NCI-H748 treated with DMSO at 0.1 percent for 48 hours (cell line): ENCODE data around the gene TREX2.
"Not testable (repeated sequence)": the region's sequence is repeated elsewhere in the genome, so short reads cannot be mapped to it uniquely, and the experiment has no call there.

Experiments used
- DNase-seq: peaks from one replicate; lab custom pipeline; 2025; lab: John Stamatoyannopoulos, UW

The TREX2 gene

DNA sequence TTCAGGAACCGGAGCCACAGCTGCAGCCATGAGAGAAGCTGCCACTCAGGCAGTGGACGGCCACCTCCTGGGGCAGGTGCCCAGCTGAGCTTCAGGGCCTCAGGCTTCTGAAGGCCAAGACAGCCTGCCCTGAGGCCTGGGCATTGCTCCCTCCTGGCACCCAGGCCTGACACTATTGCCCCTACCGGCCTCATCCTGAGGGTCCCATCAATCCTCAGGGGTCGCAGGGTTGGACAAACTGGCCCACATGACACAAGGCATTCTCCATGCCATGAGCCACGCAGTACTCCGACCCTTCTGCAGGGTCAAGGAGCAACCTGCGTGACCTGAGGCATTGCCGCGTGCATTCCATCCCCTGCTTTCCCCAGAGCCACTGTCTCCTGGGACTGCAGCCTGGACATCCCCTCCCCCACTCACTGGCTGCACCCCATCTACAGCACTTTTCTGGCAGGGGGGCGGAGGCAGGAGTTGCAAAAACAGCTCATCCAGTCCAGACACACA is 37.6 kb downstream of the TREX2 start:
- no peak for DNase-seq

DNA sequence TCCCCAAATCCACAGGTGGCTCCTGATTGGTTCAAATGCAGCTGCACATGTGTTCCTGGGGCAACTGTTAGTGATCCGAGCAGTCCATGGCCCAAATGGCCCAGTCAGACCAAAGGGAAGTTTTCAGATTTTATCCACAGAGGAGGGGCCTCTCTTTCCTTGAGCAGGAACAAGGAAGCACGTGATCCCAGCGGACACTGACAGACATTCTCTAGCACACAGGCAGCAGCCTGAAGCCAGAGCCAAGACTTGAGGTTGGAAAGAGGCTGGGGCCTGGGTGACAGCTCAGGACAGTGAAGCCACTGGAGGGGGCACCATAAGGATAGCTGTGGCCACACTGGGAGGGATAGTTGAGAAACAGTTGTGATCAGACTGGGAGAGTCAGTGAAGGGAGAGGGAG is 38.1 kb downstream of the TREX2 start:
- no peak for DNase-seq

DNA sequence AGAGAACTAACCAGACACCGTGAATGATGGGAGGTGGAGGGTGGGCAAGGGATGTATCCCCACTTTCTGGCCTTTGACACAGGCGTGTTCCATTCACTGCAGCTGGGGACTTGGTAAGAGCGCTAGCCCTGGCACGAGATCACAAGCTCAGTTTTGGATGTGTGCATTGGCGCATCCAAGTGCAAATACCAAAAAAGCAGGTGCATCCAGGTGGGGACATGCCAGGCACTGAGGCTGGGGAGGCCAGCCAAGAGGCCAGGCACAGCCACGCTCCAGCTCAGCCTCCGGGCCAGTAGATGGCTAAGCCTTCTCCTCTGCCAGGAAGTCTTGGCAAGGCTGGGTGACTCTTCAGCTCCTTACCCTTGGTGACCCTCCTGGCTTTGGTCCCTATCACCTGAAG is 39.0 kb downstream of the TREX2 start:
- DNase-seq: no peak

DNA sequence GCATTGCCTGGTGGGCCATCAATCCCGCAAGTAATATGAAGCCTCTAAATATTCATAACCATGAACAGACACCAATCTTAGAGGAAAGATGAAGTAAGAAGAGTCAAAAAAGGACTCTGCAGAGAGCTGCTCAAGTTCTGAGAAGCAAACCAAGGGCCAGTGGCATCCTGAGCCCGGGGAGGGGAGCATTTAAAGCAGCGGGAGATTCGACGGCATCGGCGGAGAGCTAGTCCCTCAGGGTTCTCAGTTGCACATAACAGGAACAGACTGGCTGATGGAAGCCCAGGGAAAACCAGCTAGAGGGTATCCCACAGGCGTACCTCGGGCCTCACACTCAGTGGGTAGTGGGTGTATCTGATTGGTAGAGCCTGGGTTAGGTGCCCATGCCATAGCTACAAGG is 39.8 kb downstream of the TREX2 start:
- DNase-seq: no peak

DNA sequence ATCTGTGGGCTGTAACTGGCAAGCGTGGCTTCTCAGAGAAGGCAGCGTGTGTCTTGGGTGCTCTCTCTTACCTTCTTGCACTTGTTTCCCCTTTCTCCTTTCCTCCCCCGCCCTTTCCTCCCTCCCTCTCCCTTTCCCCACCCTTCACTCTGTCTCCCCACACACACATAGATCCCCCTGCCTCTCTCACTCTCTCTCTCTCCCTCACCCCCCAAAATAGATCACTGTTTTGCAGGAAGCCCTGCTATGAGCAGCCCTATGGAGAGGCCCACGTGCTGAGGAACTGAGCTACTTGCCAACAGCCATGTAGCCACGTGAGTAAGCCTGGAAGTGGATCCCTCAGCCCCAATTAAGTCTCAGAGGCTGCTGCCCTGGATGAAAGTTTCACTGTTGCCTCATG is 40.4 kb downstream of the TREX2 start:
- no peak for DNase-seq

DNA sequence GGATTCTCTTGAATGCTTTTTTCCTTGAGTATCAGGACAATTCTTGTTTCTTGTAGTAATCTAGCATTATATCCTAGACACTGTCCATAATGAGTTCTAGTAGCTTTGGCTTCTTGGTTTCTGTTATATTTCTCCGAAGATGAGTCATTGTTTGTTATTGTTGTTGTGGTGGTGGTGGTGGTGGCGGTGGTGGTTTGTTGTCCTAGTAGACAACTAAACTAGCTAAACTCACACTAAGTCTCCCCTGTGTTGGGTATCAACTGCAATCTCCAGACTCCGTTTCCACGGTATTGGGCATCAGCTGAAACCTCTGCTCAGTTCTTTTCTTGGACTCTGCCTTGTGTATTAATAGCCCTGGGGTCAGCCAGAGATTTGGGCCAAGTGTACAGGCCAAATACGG is 41.5 kb downstream of the TREX2 start:
- not testable (repeated sequence) for DNase-seq

DNA sequence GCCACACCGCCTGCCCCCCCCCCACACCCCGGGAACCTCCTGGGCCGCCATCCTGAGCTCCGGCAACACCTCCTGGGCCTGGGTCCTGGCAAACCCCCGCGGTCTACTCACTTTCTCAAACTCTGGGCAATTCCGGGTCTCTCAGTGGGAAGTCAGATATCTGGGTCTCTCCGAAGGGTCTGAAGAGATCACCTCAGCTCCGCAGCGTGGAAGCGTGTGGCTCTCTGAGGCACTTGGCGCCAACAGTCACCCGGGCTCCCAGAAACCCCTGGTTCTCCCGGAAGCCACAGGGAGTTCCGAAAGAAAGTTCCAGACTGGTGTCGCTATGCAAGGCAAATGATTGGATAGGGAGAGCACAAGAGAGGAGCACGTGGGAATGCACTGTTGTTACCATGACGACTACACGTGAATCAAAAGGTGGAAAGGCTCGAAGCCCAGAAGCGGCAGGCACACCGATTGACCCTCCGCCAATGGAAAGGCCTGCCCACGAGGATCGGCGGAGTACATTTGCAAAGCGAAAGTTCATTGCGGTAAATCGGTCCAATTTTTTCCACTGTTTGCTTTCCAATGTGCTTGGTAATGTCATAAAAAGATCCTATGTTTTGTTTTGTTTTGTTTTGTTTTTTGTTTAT is 44.6 kb downstream of the TREX2 start, which contains the start of gene PNMA6E:
Gene PNMA6E, minus strand, starts transcription at position 218 of the 632 bp plus-strand sequence. CDS start 2,501 bp downstream, outside the sequence.
- DNase-seq: no peak

DNA sequence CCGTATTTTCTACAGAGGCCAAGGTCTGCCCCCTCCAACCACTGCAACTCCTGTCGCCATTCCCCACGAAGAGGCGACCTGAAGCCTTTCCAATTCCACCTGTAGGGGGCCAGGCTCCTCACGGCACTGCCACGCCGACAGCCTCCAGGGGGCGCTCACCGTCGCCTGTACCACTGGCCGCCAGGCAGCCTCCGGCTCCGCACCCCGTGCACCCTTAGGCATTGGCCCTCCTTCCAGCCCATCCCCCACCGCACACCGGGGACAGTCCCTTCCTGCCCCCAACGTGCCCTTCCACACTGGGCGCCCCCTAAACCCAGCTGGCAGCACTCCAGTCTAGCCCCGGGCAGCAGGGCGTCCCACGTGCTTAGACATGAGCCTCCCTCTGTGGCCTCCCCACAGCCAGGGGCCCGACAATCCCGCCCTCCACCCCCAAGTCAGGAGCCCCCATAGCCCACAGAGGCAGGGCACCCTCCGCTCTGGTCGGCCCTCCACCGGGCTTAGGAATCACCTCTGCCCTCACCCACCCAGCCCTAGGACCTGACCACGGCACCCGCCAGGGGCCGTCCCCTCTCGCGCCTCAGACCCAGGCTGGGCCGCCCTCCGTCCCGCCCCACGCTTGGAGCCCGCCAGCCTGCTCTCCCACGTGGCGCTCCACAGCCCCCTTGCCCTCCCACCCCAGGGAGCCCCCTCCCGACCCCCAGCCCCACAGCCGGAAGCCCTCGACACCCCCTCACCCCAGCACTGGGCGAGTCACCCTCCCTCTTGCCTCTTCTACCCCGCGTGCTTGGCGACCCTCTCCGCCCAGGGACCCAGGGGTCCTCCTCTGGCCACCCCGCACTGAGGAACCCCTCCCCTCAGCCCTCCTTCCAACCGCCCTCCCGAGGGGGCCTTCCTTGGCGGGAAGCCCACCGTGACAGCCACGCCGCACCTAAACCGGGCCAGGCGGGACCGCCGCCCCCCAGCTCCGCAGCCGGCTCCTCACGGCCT is 45.4 kb downstream of the TREX2 start:
- DNase-seq: no peak

DNA sequence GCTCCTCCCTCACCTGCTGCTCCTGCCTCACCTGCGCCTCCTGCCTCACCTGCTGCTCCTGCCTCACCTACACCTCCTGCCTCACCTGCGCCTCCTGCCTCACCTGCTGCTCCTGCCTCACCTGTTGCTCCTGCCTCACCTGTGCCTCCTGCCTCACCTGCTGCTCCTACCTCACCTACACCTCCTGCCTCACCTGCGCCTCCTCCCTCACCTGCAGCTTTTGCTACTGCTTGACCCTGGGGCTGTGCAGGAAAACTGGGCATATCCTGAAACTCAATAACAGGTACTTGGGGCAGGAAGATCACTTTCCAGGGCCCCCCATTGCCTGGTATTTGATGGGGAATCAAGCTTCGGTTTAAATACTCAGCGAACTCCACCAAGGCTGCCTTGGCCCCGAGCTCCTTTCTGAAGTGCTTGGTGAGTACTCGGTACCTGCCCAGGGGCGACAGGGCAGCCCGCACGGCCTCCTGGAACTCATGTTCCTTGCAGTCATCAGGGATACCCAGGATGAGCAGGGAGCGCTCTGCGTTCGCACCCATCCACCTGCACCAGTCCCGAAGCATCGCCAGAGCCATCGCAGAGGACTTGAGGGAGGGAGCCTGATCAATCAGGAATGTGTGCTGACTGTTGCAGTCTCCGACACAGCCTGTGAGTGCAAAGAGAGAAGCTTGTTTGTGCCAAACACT is 47.4 kb downstream of the TREX2 start:
- no peak for DNase-seq

DNA sequence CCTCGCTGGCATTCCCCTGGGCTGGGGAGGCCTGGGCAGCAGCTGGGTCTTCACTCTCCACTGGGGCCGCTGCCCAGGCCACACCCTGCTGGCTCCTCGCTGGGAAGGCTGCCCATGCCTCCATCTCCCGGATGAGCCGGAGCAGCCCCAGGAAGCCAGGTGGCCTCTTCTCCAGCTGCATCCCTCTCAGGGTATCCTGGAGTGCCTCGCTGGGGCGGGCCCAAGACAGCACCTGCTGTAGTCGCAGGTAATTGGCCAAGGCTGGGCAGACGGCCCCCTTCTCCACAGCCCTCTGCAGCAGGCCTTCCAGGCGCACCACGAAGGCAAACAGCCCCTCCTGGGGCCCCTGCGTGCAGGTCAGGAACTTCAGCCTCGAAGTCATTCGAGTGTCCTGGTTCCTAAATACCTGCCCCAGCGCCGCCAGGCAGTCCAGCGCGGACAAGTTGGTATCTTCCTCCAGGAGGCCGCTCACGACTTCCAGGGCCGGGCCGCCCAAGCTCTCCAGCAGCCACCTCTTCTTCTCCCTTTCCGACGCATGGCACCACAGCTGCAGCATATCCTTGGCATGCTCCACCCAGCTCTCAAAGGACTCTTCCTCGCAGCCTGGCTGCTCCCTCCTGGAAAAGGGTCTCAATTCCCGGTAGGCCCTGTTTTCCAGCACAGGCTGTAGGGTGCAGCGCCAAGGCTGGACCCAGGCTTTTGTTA is 48.4 kb downstream of the TREX2 start:
- DNase-seq: no peak

DNA sequence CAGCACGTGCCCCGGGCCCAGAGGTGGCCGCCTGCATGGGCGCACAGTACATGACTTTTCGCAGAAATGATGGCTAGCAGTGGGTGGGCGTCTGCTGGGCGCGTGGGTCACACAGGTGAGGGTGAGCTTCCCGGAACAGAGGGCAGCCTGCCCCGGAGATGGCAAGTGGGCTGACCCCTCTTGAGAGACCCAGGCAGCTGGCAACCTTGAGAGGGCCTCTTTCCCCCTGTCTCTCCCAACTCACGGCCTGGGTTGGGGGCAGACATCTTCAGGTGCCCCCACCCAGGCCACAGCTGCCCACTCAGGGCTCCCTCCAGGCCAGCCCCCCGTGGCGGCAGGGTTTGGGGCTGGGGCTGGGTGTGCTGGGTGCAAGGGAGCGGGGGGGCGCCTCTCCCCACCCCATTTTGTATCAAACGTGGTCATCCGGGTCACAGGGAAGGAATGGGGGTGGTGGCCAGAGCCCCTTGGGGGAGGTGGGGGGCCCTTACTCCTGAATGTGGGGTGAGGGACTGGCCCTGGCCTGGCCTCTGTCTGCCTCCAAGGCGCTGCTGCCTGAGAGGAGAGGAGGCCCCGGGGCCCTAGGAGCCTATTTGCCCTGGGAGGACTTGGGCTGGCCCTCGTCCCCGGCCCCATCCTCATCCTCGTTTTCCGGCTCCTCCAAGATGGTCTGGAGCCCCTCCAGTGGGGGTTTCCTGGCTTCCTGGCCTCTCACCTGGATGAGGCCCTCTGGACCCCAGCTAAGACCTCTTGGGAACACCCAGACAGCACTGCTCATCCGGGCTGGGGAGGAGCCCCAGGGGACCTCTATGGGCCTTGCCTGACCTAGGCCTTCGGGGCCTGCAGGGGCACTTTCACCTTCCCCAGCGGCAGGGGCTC is 49.3 kb downstream of the TREX2 start:
- DNase-seq: no peak

DNA sequence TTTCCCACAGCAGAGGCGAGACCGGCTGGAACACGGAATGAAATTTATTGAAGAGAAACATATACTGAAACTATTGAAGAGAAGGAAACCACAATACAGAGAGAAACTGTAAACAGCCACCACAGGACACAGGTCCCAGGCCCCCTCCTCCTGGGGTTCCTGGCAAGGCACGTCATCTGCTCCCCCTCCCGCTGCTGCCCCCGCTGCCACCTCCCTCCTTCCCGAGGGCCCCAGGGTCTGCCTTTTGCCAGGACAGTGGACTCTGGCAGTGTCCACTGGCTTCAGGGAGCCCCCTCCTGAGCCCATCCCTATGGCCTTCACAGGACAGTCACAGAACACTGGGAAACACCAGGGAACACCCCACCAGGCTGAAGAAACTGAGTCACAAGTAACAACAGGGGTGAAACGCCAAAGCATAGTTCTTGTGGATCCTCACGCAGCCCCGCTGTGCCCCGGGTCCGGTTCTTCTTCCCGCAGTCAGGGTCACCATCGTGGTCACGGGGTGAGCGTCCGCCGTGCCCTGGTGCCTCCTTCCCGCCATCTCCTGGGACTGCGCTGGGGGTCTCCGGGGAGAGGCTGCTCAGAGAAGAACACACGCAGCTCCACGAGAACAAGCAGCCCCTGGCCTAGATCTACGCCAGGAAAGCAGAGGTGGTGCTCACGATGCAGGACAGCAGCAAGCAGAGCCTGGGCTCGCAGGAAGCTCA is 50.1 kb downstream of the TREX2 start:
- no peak for DNase-seq

DNA sequence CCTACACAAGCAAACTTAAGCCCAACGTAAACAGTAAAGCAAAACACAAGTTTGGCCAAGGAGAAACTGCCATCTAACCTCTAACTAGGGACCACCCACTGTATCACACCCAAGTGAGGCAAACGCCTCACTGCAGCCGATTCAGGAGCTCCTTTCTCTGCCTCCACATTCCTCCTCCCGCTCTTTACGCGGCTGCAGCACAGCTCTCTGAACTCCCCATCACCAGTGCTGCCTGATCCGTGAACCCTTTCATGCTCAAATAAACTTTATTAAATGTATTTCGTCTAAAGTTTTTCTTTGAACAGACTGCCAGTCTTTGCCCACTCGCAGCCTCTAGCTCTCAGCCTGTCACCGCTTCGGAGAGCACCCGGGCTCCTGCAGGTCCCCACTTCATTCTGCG is 51.2 kb downstream of the TREX2 start:
- DNase-seq: no peak
